Body of pancreas (tissue), 4 donors: ENCODE measurements around the gene BRWD1. TPM values are rescaled to one million over a fixed set of nuclear protein-coding genes. Genes with fewer than 3 reads are reported as not detected.
A peak's percentile ranks its signal among the peaks of the same experiment; 100 is the strongest.

ENCODE experiments used
- ATAC-seq: fragments of 150-250 bp; one replicate; pipeline ENCODE4 v1.9.1; 2016
- DNase-seq, 4 donors: peaks; one replicate each; pipeline ENCODE4 v3.0.0-alpha.2; 2019
- H3K27ac ChIP-seq, 4 donors: fragments of 200-600 bp; sonication (generic); 1 replicate in 3 of 4; 2 replicates in 1 of 4; pipeline versions ENCODE4 v1.5.1 to v1.6.1; 2016 to 2019; ENCODE audit warnings: mild to moderate bottlenecking in 1 of 4, mixed read lengths in 1 of 4, moderate library complexity in 1 of 4
- H3K27me3 ChIP-seq, 2 donors: fragments of 200-600 bp; sonication (generic); one replicate each; pipeline ENCODE4 v1.6.0; 2016; ENCODE audit warnings: mild to moderate bottlenecking in 1 of 2
- H3K36me3 ChIP-seq, 2 donors: fragments of 200-600 bp; sonication (generic); replicated peaks in 1 of 2; 2 replicates each; pipeline ENCODE4 v1.5.1; 2016; ENCODE audit warnings: low read depth in 2 of 2; ENCODE audit not compliant: insufficient read depth in 1 of 2
- H3K4me1 ChIP-seq: fragments of 200-600 bp; sonication (generic); one replicate; pipeline ENCODE4 v1.6.0; 2016
- H3K4me3 ChIP-seq, 2 donors: fragments of 200-600 bp; sonication (generic); 1 replicate in 1 of 2; 2 replicates in 1 of 2; pipeline ENCODE4 v1.5.1; 2016 to 2019
- H3K9me3 ChIP-seq, 3 donors: fragments of 200-600 bp; sonication (generic); 1 replicate in 2 of 3; 2 replicates in 1 of 3; pipeline ENCODE4 v1.5.1; 2016
- CTCF ChIP-seq, 7 experiments: fragments of 450-650 bp in 4 of 7; fragments of 200-600 bp in 3 of 7; sonication (generic) in 3 of 7; IDR thresholded peaks; one replicate each; pipeline ENCODE4 v1.5.1; 2016 to 2019; ENCODE audit warnings: antibody characterized with exemption in 7 of 7
- POLR2A ChIP-seq, 3 donors: fragments of 450-650 bp; IDR thresholded peaks; one replicate each; pipeline ENCODE4 v1.6.1; 2016; ENCODE audit warnings: antibody characterized with exemption in 3 of 3, mild to moderate bottlenecking in 2 of 3
- WGBS, 2 donors: methylation state at CpG; one replicate each; pipeline ENCODE4 v1.1.5; 2017; 5-methylcytosine and 5-hydroxymethylcytosine counted together
- intact Hi-C: fragments of 100-400 bp; cut with DNase I; formaldehyde crosslinking; loops from one replicate; pipeline ENCODE4 v1.15.1; 2023
- total RNA-seq, 2 donors: library from RNA; depleted of rRNA; stranded (reverse); fragments of >200 nt; gene quantifications; one replicate each; pipeline ENCODE4 v1.1.0, GENCODE V29; 2016

The BRWD1 gene
- 10 to 100 TPM; 53.7 to 75.2 TPM for total RNA-seq

GRCh38 chr21:39313571-39314142 lies at the start of gene BRWD1:
BRWD1 (minus strand) TSS chr21:39313632; CDS start chr21:39313491, 141 bp downstream.
- peak; percentile 81 for ATAC-seq
- H3K27me3 ChIP-seq: no peaks in the 10 kb centered on the region
- intact Hi-C loops: loop anchor here (5.0 kb wide), 1 partner anchor 79 kb away; no protein-coding TSS in a partner anchor
- no peaks in the 10 kb centered on the region for H3K9me3 ChIP-seq
- H3K4me1 ChIP-seq: peaks cover 26% of the 10 kb centered on the region
- H3K36me3 ChIP-seq: peaks cover 0 to 4% of the 10 kb centered on the region in 2 donors
- DNase-seq: peak; percentile 80 to 85 (median 82)
- 0% methylated on average over 27 to 71 of the region's 78 CpGs for WGBS, 2 donors
- H3K4me3 ChIP-seq: peak within 1 kb of the TSS; percentile 72 to 83
- peak in 5 of 7 experiments; percentile 16 to 50 (median 33) for TF ChIP-seq CTCF (IDR thresholded peaks at IDR 0.05)
- peak; percentile 70 to 83 (median 82) for TF ChIP-seq POLR2A (IDR thresholded peaks at IDR 0.05)
- peak within 1 kb of the TSS; percentile 94 to 98 (median 96) for H3K27ac ChIP-seq

- H3K27me3 ChIP-seq: no peaks in the 10 kb centered on the region
- 82% methylated on average over 3 of the region's 3 CpGs for WGBS, 2 donors
Measured at GRCh38 chr21:39362733-39363132, 49.3 kb upstream of the BRWD1 start.

GRCh38 chr21:39359382-39359781 lies 46.0 kb upstream of the BRWD1 start:
- H3K27me3 ChIP-seq: no peaks in the 10 kb centered on the region
- H3K4me3 ChIP-seq: no peak overlapping the region
- no peaks in the 10 kb centered on the region for H3K9me3 ChIP-seq
- TF ChIP-seq POLR2A (IDR thresholded peaks at IDR 0.05) (no peak), CTCF (IDR thresholded peaks at IDR 0.05) (no peak)
- ATAC-seq: no peak
- H3K4me1 ChIP-seq: no peaks in the 10 kb centered on the region
- no peak for DNase-seq
- H3K36me3 ChIP-seq: no peaks in the 10 kb centered on the region
- intact Hi-C loops: no loop called here
- 51 to 57% methylated on average over 4 of the region's 4 CpGs for WGBS, 2 donors
- no peak overlapping the region for H3K27ac ChIP-seq

More at GRCh38 chr21:39362733-39363132, 49.3 kb upstream of the BRWD1 start:
- DNase-seq (no peak), ATAC-seq (no peak)
- no peak overlapping the region for H3K4me3 ChIP-seq
- intact Hi-C loops: no loop called here
- H3K9me3 ChIP-seq: no peaks in the 10 kb centered on the region
- no peaks in the 10 kb centered on the region for H3K36me3 ChIP-seq
- TF ChIP-seq POLR2A (IDR thresholded peaks at IDR 0.05): no peak
- no peak for TF ChIP-seq CTCF (IDR thresholded peaks at IDR 0.05)
- no peak overlapping the region for H3K27ac ChIP-seq
- no peaks in the 10 kb centered on the region for H3K4me1 ChIP-seq

GRCh38 chr21:39353295-39353694 lies 39.9 kb upstream of the BRWD1 start:
- H3K27me3 ChIP-seq: no peaks in the 10 kb centered on the region
- ATAC-seq: no peak
- H3K36me3 ChIP-seq: no peaks in the 10 kb centered on the region
- WGBS, 2 donors: 79 to 83% methylated on average over 3 of the region's 3 CpGs
- H3K4me3 ChIP-seq: no peak overlapping the region
- H3K4me1 ChIP-seq: peaks cover 9% of the 10 kb centered on the region
- DNase-seq: no peak
- TF ChIP-seq POLR2A (IDR thresholded peaks at IDR 0.05): no peak
- no peak for TF ChIP-seq CTCF (IDR thresholded peaks at IDR 0.05)
- no peaks in the 10 kb centered on the region for H3K9me3 ChIP-seq
- no peak overlapping the region for H3K27ac ChIP-seq
- intact Hi-C loops: no loop called here
